Fibroblast of lung (primary cell): ENCODE results near the gene MYH10. TPM values are rescaled to one million over a fixed set of nuclear protein-coding genes. Genes with fewer than 3 reads are reported as not detected.

Experiments used
- DNase-seq, 2 donors: peaks; one replicate each; pipeline versions ENCODE4 v3.0.0 to v3.0.0-alpha.2; 2010; ENCODE audit warnings: low read depth in 2 of 2
- H2AFZ ChIP-seq: 2 replicates; pipeline ENCODE4 v1.5.1; 2012; ENCODE audit warnings: low read length, control low read depth, inconsistent platforms
- H3K27ac ChIP-seq: 2 replicates; pipeline ENCODE4 v1.5.1; 2011; ENCODE audit warnings: low read length, control low read depth; ENCODE audit not compliant: insufficient read depth
- H3K27me3 ChIP-seq: 2 replicates; pipeline ENCODE4 v1.5.1; 2011; ENCODE audit warnings: mild to moderate bottlenecking, low read length; ENCODE audit not compliant: control insufficient read depth, insufficient read depth
- H3K36me3 ChIP-seq: 2 replicates; pipeline ENCODE4 v1.5.1; 2011; ENCODE audit warnings: low read length; ENCODE audit not compliant: control insufficient read depth, insufficient read depth
- H3K4me1 ChIP-seq: 2 replicates; pipeline ENCODE4 v1.5.1; 2011; ENCODE audit warnings: low read length; ENCODE audit not compliant: control insufficient read depth, insufficient read depth; ENCODE audit errors: extremely low read depth
- H3K4me2 ChIP-seq: 2 replicates; pipeline ENCODE4 v1.5.1; 2011; ENCODE audit warnings: low read length, control low read depth; ENCODE audit not compliant: insufficient read depth; ENCODE audit errors: extremely low read depth
- H3K4me3 ChIP-seq, 4 experiments: fragments of 200-600 bp in 1 of 4; sonication (generic) in 1 of 4; replicated peaks in 1 of 4; 2 replicates each; pipeline ENCODE4 v1.5.1; 2011 to 2016; ENCODE audit warnings: low read length in 4 of 4, low read depth in 3 of 4, mild to moderate bottlenecking in 3 of 4, control low read depth in 2 of 4, inconsistent platforms in 1 of 4, mixed read lengths in 1 of 4; ENCODE audit not compliant: insufficient read depth in 1 of 4; ENCODE audit errors: control extremely low read depth in 1 of 4
- H3K79me2 ChIP-seq: 2 replicates; pipeline ENCODE4 v1.5.1; 2012; ENCODE audit warnings: mild to moderate bottlenecking, low read length, inconsistent platforms; ENCODE audit not compliant: control insufficient read depth, insufficient read depth
- H3K9ac ChIP-seq: 2 replicates; pipeline ENCODE4 v1.5.1; 2011; ENCODE audit warnings: mild to moderate bottlenecking, low read length, control low read depth; ENCODE audit not compliant: insufficient read depth
- H3K9me3 ChIP-seq: 2 replicates; pipeline ENCODE4 v1.5.1; 2012; ENCODE audit warnings: low read depth, low read length; ENCODE audit not compliant: control insufficient read depth, insufficient read depth
- H4K20me1 ChIP-seq: 2 replicates; pipeline ENCODE4 v1.5.1; 2011; ENCODE audit warnings: low read length; ENCODE audit not compliant: control insufficient read depth, insufficient read depth; ENCODE audit errors: extremely low read depth
- CTCF ChIP-seq, 2 donors: IDR thresholded peaks in 1 of 2; conservative IDR thresholded peaks in 1 of 2; 1 replicate in 1 of 2; 2 replicates in 1 of 2; pipeline ENCODE4 v1.5.1; 2011 to 2012; ENCODE audit warnings: low read length in 2 of 2, control low read depth in 1 of 2, inconsistent platforms in 1 of 2, low read depth in 1 of 2, mild to moderate bottlenecking in 1 of 2
- EZH2 ChIP-seq: IDR thresholded peaks from 2 replicates; pipeline ENCODE4 v1.5.1; 2012; ENCODE audit warnings: low read length, control low read depth, mild to moderate bottlenecking; ENCODE audit errors: missing control alignments
- polyA plus RNA-seq, 2 donors: library from polyadenylated mRNA; depleted of rRNA in 1 of 2; stranded (reverse) in 1 of 2; unstranded in 1 of 2; fragments of >200 nt; gene quantifications; 2 replicates each; pipeline ENCODE4 v1.2.1, GENCODE V29; 2011 to 2012; ENCODE audit warnings: missing spikeins in 1 of 2
- total RNA-seq: library from RNA; depleted of rRNA; stranded (reverse); fragments of >200 nt; gene quantifications from 2 replicates; pipeline ENCODE4 v1.2.1, GENCODE V29; 2014

MYH10 gene
- total and polyA plus RNA-seq, 2 donors (not counting 1 experiment from before 2014, with no cell fraction given), result 54.6 to 104 TPM

- H3K4me2 ChIP-seq, result peak overlapping the region; percentile 27
- DNase-seq, result peak in 1 of 2 donors; percentile 75
- peaks cover 11% of the 10 kb centered on the region for H3K4me1 ChIP-seq
- no peak overlapping the region for H3K9ac ChIP-seq
- no peak overlapping the region for H3K4me3 ChIP-seq
- no peaks in the 10 kb centered on the region for H4K20me1 ChIP-seq
- no peak overlapping the region for H2AFZ ChIP-seq
- H3K27me3 ChIP-seq, result no peaks in the 10 kb centered on the region
- TF ChIP-seq CTCF (conservative IDR thresholded peaks at IDR 0.05 in 1 of 2, IDR thresholded peaks at IDR 0.05 in 1 of 2; ENCODE audit: low read depth in 1 of 2, low read length in 2 of 2) (no peak), EZH2 (no peak)
- no peaks in the 10 kb centered on the region for H3K9me3 ChIP-seq
- H3K36me3 ChIP-seq, result no peaks in the 10 kb centered on the region
- peak overlapping the region; percentile 14 for H3K27ac ChIP-seq
- H3K79me2 ChIP-seq, result peaks cover 7% of the 10 kb centered on the region
Measured at GRCh38 chr17:8608001-8608400, 22.5 kb downstream of the MYH10 start.

GRCh38 chr17:8606401-8606800 lies 24.1 kb downstream of the MYH10 start:
- H3K36me3 ChIP-seq, result no peaks in the 10 kb centered on the region
- H3K27me3 ChIP-seq, result no peaks in the 10 kb centered on the region
- H2AFZ ChIP-seq, result no peak overlapping the region
- H3K9ac ChIP-seq, result no peak overlapping the region
- TF ChIP-seq CTCF (conservative IDR thresholded peaks at IDR 0.05 in 1 of 2, IDR thresholded peaks at IDR 0.05 in 1 of 2; ENCODE audit: low read depth in 1 of 2, low read length in 2 of 2), result no peak
- no peak for TF ChIP-seq EZH2
- no peak overlapping the region for H3K27ac ChIP-seq
- peak in 1 of 2 donors; percentile 45 for DNase-seq
- peak overlapping the region in 1 of 4 experiments; percentile 5 for H3K4me3 ChIP-seq
- H3K79me2 ChIP-seq, result peaks cover 7% of the 10 kb centered on the region
- no peak overlapping the region for H3K4me2 ChIP-seq
- peaks cover 11% of the 10 kb centered on the region for H3K4me1 ChIP-seq
- H4K20me1 ChIP-seq, result no peaks in the 10 kb centered on the region
- no peaks in the 10 kb centered on the region for H3K9me3 ChIP-seq

- no peak overlapping the region for H3K4me3 ChIP-seq
- no peaks in the 10 kb centered on the region for H3K79me2 ChIP-seq
- no peak for DNase-seq
- H3K4me2 ChIP-seq, result no peak overlapping the region
- H3K27ac ChIP-seq, result no peak overlapping the region
- H3K4me1 ChIP-seq, result peaks cover 4% of the 10 kb centered on the region
- no peaks in the 10 kb centered on the region for H3K36me3 ChIP-seq
- H4K20me1 ChIP-seq, result no peaks in the 10 kb centered on the region
- H2AFZ ChIP-seq, result no peak overlapping the region
- no peak for TF ChIP-seq CTCF (conservative IDR thresholded peaks at IDR 0.05 in 1 of 2, IDR thresholded peaks at IDR 0.05 in 1 of 2; ENCODE audit: low read depth in 1 of 2, low read length in 2 of 2)
- no peak for TF ChIP-seq EZH2
- H3K9me3 ChIP-seq, result no peaks in the 10 kb centered on the region
- no peak overlapping the region for H3K9ac ChIP-seq
- H3K27me3 ChIP-seq, result no peaks in the 10 kb centered on the region
Measured at GRCh38 chr17:8602679-8603078, 27.8 kb downstream of the MYH10 start.
